ENCODE results near the gene RAX2.

The RAX2 gene

DNA sequence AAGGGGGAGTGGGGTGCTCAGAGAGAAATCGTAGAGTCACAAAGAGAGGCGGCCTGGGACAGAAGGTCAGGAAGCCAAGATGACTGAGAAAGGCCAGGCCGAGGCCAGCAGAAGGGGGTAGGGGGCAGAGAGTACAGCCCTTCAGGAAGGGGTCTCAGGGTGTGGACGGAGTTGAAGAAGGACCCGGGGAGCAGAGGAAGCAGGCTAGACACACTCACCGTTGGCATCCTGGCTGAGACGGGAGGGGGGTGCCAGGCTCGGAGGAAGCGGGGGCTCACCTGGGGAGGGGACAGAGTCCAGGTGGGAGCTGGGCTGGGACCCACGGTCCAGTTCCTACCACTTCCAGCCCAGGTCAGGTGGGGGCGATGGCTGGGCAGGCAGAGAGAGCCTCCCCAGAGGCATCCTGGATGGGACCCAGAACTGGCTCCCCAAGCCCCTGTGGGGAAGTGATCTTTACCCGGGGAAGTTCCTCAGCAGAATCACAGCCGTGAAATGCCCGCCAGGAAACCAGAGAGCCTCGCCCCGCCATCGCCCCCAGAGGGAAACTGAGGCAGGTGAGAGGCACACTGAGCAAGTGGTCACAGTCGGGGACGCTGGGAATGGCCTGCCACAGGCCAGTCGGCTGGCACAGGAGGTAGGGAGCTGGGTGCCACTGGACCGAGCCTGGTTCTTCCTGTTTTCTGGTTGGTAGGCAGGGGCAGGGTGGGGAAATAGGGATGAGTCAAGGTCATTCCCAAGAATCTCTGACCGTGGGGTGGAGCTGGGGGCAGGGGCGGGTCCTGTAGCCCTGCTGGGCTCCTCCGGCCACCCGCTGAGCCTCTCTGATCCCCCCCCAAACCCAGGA is 12.8 kb upstream of the RAX2 start:
- H3K36me3 ChIP-seq (replicated peaks; ENCODE audit: insufficient read depth, low read length), result no peaks in the 10 kb centered on the region
- no peak for DNase-seq
- no peak overlapping the region for H2AFZ ChIP-seq (ENCODE audit: low read length)
- H3K9me3 ChIP-seq (replicated peaks; ENCODE audit: insufficient read depth, low read length), result no peaks in the 10 kb centered on the region
- no peak overlapping the region for H3K9ac ChIP-seq (ENCODE audit: low read length)
- TF ChIP-seq EZH2 (optimal IDR thresholded peaks at IDR 0.05; ENCODE audit: low read depth, low read length), result no peak
- TF ChIP-seq, protein P1, sequence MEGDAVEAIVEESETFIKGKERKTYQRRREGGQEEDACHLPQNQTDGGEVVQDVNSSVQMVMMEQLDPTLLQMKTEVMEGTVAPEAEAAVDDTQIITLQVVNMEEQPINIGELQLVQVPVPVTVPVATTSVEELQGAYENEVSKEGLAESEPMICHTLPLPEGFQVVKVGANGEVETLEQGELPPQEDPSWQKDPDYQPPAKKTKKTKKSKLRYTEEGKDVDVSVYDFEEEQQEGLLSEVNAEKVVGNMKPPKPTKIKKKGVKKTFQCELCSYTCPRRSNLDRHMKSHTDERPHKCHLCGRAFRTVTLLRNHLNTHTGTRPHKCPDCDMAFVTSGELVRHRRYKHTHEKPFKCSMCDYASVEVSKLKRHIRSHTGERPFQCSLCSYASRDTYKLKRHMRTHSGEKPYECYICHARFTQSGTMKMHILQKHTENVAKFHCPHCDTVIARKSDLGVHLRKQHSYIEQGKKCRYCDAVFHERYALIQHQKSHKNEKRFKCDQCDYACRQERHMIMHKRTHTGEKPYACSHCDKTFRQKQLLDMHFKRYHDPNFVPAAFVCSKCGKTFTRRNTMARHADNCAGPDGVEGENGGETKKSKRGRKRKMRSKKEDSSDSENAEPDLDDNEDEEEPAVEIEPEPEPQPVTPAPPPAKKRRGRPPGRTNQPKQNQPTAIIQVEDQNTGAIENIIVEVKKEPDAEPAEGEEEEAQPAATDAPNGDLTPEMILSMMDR (IDR thresholded peaks at IDR 0.05; ENCODE audit: low read length), result no peak
- no peak for TF ChIP-seq EZH2phosphoT487 (IDR thresholded peaks at IDR 0.05; ENCODE audit: low read length)
- H3K4me3 ChIP-seq (ENCODE audit: low read length), result no peak overlapping the region
- H3K4me1 ChIP-seq (ENCODE audit: low read length), result no peaks in the 10 kb centered on the region
- H3K27ac ChIP-seq (ENCODE audit: low read length), result no peak overlapping the region
- H3K4me2 ChIP-seq (ENCODE audit: low read depth, low read length), result no peak overlapping the region
- no peaks in the 10 kb centered on the region for H3K9me2 ChIP-seq (replicated peaks; ENCODE audit: insufficient read depth, low read length)
- no peaks in the 10 kb centered on the region for H3K79me2 ChIP-seq (ENCODE audit: low read length)
- no peaks in the 10 kb centered on the region for H4K20me1 ChIP-seq (ENCODE audit: insufficient read depth, low read length)
- peaks cover 70% of the 10 kb centered on the region for H3K27me3 ChIP-seq (replicated peaks; ENCODE audit: insufficient read depth, low read length)
- H3F3A ChIP-seq (ENCODE audit: insufficient read depth, low read length), result no peaks in the 10 kb centered on the region

DNA sequence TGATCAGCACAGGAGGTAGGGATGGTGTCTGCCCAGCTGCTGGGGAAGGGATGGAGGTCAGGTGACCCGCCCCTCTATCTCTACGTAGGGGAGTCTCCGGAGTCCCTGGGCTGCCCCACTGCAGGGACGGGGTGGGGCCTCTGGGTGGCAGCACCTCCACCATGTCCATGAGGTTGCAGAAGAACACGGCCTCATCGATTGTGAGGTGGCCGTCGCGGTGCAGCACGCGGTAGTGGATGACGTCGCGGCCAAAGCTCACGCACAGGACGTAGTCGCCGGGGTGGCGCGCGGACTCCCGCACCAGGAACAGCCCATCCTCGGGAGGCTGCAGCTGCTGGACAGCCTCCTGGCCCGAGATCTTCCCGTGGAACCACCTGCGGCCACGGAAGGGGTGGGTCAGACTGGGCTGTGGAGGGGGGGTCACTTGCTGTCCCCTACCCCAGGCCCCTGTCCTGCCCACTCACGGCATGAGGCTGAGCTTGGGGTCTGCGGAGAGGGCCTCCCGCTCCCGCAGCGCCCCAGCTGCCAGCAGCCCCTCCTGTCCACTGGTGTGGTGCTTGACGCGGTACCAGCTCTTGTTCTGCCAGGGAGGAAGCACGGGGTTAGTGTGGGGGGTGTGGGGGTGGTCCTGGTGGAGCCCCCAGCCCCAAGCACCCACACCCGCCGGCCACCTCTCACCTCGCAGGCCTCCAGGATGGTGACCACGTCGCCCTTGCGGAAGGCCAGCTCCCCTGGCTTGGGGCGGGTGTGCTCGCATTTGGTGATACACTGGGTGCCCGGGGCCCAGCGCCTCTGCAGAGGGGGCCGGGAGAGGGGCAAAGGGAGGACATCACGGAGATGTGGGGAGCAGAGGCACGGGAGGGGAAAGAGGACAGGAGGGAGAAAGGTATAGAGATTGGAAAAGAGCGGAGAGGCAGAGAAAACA is 11.9 kb upstream of the RAX2 start:
- Histone ChIP-seq H3K36me3 (replicated peaks; ENCODE audit: insufficient read depth, low read length) (no peaks in the 10 kb centered on the region), H2AFZ (ENCODE audit: low read length) (no peak overlapping the region), H3K4me3 (ENCODE audit: low read length) (no peak overlapping the region), H3K4me1 (ENCODE audit: low read length) (no peaks in the 10 kb centered on the region), H3K9me2 (replicated peaks; ENCODE audit: insufficient read depth, low read length) (no peaks in the 10 kb centered on the region), H3K9ac (ENCODE audit: low read length) (no peak overlapping the region), H3K9me3 (replicated peaks; ENCODE audit: insufficient read depth, low read length) (no peaks in the 10 kb centered on the region), H3K79me2 (ENCODE audit: low read length) (no peaks in the 10 kb centered on the region), H4K20me1 (ENCODE audit: insufficient read depth, low read length) (no peaks in the 10 kb centered on the region), H3K27ac (ENCODE audit: low read length) (no peak overlapping the region), H3K4me2 (ENCODE audit: low read depth, low read length) (no peak overlapping the region), H3K27me3 (replicated peaks; ENCODE audit: insufficient read depth, low read length) (peaks cover 68% of the 10 kb centered on the region), H3F3A (ENCODE audit: insufficient read depth, low read length) (no peaks in the 10 kb centered on the region)
- DNase-seq, result no peak
- TF ChIP-seq, protein P1 (IDR thresholded peaks at IDR 0.05; ENCODE audit: low read length), result no peak
- TF ChIP-seq EZH2 (optimal IDR thresholded peaks at IDR 0.05; ENCODE audit: low read depth, low read length) (no peak), EZH2phosphoT487 (IDR thresholded peaks at IDR 0.05; ENCODE audit: low read length) (no peak)

DNA sequence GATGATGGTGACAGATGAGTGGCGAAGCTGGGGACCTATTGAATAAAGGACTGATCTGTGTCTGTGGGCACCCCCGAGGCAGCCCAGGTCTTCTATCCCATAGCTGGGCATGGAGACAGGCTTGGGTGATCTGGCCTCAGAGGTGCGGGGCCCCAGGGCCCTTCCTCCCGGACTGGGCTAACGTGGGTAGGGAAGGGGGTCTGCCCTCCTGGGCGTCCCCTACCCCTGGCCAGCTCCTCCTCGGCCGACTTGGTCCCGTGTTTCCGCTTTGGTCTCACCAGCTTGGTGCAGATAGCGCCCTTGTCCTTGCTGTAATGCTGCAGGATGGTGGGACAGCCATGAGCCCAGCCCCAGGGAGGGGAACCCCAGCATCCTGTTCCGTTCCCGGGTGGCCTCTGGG is 10.9 kb upstream of the RAX2 start:
- no peaks in the 10 kb centered on the region for H3F3A ChIP-seq (ENCODE audit: insufficient read depth, low read length)

More for the DNA sequence above, 10.9 kb upstream of the RAX2 start:
- Histone ChIP-seq H3K9me3 (replicated peaks; ENCODE audit: insufficient read depth, low read length) (no peaks in the 10 kb centered on the region), H3K27ac (ENCODE audit: low read length) (no peak overlapping the region), H3K9ac (ENCODE audit: low read length) (no peak overlapping the region), H2AFZ (ENCODE audit: low read length) (no peak overlapping the region), H3K36me3 (replicated peaks; ENCODE audit: insufficient read depth, low read length) (no peaks in the 10 kb centered on the region), H3K4me2 (ENCODE audit: low read depth, low read length) (no peak overlapping the region), H3K9me2 (replicated peaks; ENCODE audit: insufficient read depth, low read length) (no peaks in the 10 kb centered on the region), H4K20me1 (ENCODE audit: insufficient read depth, low read length) (no peaks in the 10 kb centered on the region), H3K79me2 (ENCODE audit: low read length) (no peaks in the 10 kb centered on the region), H3K4me1 (ENCODE audit: low read length) (no peaks in the 10 kb centered on the region), H3K4me3 (ENCODE audit: low read length) (no peak overlapping the region), H3K27me3 (replicated peaks; ENCODE audit: insufficient read depth, low read length) (peaks cover 68% of the 10 kb centered on the region)
- no peak for DNase-seq
- TF ChIP-seq, protein P1 (IDR thresholded peaks at IDR 0.05; ENCODE audit: low read length), result no peak
- TF ChIP-seq EZH2 (optimal IDR thresholded peaks at IDR 0.05; ENCODE audit: low read depth, low read length) (no peak), EZH2phosphoT487 (IDR thresholded peaks at IDR 0.05; ENCODE audit: low read length) (no peak)
